HG03108 (cell line): ENCODE measurements around the gene CLSTN1.
"Not testable (repeated sequence)": the region's sequence is repeated elsewhere in the genome, so short reads cannot be mapped to it uniquely, and the experiment has no call there.

ENCODE experiments used
- ATAC-seq: cut with Tn5 transposase; IDR thresholded peaks from one replicate; pipeline ENCODE4 v1.9.1; 2021; ENCODE audit warnings: moderate library complexity; ENCODE audit not compliant: unreplicated experiment

The CLSTN1 gene

DNA sequence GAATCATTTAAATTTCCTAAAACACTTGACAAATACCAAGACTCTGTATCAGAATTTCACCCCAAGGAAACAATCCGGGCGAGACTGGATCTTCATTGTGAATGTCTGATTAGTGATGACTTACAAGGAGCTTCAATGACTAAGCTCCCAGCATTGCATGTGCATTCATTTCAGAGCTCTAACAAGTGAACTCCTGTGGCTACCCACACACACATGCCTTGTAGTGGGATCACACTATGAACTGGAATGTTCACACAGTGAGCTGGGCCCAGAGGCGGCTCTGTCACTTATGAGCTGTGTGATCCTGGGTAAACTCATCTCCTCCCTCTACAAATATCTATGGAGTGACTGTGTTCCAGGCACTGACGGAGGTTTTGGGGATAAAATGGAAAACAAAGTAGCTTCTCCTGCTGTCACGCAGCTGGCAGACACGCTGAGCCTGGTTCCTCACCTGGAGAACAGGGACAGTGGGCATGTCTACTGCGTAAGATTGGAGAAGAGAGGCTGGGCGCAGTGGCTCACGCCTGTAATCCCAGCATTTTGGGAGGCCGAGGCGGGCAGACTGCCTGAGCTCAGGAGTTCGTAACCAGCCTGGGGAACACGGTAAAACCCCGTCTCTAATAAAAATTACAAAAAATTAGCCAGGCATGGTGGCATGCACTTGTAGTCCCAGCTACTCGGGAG lies 56.9 kb downstream of the CLSTN1 start:
- ATAC-seq, result no peak

DNA sequence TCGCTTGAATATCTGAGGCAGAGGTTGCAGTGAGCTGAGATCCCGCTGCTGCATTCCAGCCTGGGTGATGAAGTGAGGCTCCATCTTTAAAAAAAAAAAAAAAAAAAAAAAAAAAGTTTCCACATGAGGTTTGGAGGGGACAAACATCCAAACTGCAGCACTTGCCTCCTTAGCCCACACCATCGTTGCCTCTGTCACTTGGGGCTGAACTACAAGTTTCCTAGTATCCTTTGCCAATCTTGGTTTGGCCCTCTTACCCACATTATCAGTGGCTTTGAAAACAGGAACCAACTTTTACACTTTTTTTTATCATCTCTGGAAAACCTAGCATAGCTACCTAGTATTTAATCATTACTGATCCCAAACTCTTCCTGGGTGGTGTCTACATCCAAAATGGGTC lies 59.2 kb downstream of the CLSTN1 start:
- ATAC-seq, result no peak

DNA sequence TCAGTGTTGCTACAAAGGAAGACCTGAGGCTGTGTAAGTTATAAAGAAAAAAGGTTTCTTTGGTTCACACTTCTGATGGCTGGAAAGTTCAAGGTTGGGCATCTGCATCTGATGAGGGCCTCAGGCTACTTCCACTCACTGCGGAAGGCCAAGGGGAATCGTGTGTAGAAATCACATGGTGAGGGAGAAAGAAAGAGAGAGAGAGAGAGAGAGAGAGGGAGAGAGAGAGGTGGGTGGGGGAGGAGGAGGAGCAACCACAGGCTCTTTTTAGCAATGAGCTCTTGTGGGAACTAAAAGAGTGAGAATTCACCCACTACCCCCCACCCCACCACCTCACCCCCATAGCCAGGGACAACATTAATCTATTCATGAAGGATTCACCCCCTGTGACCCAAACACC lies 59.9 kb downstream of the CLSTN1 start:
- ATAC-seq, result no peak

DNA sequence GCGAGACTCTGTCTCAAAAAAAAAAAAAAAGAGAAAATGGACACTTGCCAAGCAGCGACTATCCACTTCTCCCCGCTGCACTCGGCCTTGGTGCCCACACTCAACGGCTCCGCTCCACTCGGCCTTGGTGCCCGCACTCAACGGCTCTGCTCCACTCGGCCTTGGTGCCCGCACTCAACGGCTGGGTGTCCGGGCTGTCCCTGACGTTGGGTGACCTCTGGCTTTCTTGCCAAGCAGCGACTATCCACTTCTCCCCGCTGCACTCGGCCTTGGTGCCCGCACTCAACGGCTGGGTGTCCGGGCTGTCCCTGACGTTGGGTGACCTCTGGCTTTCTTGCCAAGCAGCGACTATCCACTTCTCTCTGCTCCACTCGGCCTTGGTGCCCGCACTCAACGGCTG lies 61.3 kb downstream of the CLSTN1 start:
- not testable (repeated sequence) for ATAC-seq

DNA sequence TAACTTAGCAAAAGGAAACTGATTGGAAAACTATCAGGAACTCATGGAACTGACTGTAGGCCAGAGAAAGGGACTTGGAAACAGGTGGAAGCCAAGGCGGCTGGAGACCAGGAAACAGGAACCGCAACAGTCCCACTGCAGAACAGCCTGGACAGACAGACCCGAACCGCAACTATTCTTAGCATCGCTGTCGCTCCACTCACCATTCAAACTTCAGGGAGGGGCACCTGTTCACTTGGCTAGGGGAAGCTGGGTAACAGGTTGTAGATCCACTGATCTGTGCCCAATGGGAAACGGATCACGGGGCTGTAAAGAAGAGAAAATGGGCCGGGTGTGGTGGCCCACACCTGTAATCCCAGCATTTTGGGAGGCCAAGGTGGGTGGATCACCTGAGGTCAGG lies 61.9 kb downstream of the CLSTN1 start:
- ATAC-seq, result no peak

DNA sequence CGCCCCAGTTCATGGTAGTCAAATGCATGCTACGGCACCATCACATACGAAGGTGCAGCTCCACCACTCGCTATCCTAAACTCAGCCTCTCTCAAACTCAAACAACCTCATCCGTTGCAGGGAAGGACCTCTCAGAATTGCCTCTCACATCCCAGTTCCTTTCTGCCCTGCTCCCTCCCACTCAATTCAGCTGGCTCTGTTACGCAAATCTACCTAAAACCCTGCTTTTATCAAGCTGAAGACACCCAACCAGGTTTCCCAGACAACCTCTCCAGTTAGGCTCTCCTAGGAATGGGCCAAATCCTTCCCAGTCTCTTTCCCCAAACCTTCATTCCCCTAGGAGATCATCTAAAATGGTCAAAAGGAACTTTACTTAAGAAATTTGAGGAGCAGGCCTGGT lies 62.9 kb downstream of the CLSTN1 start:
- no peak for ATAC-seq

DNA sequence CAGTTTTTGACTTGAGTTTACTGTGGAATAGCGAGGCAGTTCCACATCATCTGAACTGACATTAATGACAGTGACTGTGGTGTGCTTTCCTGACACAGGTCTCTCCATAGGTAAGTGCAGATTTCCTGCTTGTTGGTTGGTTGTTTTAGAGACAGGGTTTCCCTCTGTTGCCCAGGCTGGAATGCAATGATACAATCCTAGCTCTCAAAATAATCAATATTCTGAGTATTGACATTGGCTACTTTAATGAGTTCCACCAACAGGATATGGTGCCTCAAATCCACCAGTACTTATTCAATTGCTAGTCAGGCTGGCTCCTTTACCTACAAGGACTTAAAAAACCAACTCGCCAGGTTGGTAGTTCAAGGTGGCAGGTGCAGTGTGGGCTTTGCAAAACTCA lies 63.8 kb downstream of the CLSTN1 start:
- ATAC-seq, result no peak

DNA sequence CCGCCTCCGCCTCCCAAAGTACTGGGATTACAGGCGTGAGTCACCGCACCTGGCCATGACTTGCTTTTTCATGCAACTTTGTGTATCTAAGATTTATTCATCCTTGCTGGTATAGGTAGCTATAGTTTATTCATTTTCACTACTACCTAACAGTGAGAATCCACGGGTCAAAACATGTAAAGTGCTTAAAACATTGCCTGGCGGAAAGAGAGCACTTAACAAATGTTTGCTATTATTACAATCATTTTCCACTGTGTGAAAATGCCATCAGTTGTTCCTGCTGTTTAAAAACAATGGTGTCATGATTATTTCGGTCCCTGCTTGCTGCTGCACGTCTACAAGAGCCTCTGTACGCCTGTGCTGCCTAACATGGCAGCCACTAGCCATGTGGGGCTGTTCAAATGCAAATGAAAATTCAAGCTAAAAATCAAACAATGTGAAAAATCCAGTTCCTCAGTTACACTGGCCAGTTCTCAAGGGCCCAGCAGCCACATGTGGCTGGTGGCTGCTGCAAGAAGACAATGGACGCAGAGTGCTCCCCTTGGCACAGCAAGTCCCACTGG lies 65.1 kb downstream of the CLSTN1 start:
- ATAC-seq, result no peak

DNA sequence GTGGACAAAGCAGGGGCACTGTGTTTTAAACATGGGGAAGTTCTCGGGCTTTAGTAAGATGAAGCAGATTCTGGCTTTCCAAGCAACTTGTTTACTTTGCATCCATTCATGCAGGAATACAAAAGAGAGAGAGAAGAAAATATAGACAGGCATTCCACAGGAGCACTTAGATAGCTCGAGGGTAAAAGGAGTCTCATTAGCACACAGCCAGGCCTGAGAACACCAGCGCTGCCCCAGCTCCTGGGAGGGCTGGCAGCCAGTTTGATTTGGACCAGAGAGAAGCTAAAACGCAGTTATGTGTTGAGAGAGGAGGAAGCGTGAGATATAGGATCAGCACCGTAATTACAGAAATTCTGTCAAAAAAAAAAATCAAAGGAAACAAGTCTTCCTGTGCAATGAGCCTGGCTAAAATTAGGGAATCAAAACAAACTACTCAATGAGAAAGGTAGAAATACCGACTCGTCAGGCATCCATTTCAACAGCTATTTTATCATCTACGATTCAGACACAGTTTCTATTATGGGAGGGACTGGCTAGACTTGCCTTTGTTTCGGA lies 68.2 kb downstream of the CLSTN1 start:
- no peak for ATAC-seq

DNA sequence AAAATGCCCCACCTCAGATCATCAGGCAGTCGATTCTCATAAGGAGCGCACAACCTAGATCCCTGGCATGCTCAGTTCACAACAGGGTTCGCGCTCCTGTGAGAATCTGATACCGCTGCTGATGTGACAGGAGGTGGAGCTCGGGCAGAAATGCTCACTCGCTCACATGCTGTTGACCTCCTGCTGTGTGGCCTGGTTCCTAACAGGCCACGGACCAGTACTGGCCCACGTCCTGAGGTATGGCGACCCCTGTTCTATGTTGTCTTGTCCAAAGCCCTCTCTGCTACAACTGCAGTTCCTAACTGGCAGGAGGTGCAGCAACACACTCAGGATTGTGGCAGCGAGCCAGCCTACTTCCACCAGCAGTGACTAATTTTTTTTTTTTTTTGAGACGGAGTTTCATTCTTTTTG lies 70.6 kb downstream of the CLSTN1 start:
- ATAC-seq, result no peak

DNA sequence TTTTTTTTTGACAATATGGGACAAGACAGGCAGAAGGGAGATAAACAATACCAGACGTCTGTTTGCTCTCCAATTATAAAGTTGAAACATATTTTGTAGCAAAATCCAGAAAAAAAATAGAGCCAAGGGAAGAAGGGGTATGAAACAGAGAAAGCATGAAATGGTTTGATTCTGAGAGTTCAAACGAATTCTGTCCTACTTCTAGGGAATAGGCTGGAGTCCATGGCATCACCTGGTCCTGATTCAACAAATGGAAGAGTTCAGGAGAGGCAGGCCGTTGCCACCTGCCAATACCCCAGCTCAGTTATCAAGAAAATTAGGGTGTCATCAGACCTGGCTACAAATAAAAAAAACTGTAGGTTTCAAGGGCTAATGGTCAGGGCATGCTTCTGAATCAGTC lies 71.8 kb downstream of the CLSTN1 start:
- no peak for ATAC-seq

DNA sequence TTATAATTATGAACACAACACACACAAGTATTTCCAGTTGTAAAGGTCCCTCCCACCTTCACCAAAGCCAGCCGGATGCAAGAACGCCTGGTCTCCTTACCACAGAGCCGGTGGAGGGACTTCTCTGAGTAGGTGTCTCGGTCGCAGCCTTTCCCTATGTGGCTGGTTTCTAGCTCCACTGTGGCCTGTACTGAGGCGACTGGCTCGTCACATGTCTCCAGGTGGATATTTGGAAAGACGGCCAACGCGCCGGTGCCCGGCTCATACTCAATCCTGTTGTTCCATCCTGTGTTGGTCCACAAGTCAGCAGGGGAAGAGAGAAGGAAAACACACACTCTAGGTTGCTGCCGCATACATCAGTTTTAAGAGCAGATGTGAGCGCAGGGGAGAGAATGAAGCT lies 74.4 kb downstream of the CLSTN1 start:
- no peak for ATAC-seq

DNA sequence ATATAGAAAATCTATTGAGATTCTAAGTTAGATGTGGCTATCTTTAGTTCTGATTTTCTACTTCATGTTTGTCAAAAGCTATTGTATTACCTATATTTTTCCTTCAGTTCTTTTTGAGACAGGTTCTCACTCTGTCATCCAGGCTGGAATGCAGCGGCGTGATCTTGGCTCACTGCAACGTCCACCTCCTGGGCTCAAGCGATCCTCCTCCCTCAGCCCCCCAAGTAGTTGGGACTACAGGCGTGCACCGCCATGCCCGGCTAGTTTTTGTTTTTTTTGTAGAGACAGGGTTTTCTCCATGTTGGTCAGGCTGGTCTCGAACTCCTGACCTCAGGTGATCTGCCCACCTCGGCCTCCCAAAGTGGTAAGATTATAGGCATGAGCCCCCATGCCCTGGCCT lies 75.4 kb downstream of the CLSTN1 start:
- ATAC-seq, result not testable (repeated sequence)

DNA sequence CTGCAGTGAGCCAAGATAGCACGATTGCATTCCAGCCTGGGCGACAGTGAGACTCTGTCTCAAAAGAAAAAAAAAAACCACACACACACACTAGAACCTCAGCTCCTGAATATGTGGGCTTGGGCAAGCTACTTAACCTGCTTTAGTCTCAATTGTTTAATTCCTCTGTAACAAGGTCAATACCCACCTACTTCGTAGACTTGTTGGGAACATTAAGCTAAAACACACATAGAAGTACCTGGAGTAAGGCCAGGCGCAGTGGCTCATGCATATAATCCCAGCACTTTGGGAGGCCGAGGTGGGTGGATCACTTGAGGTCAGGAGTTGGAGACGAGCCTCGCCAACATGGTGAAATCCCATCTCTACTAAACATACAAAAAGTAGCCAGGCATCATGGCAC lies 77.1 kb downstream of the CLSTN1 start:
- no peak for ATAC-seq

DNA sequence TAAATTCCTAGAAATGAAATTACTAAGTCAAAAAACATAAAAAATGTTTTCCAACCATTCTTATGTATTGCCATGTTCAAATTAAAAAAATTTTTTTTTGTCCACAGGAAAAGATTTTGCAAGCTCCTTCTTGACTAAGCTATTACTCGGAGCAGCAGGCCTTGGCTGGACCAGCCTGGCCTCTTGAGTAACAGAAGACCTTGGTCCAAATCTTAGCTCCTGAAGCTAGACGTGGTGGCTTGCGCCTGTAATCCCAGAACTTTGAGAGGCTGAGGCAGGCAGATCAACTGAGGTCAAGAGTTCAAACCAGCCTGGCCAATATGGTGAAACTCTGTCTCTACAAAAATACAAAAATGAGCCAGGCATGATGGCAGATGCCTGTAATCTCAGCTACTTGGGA lies 77.6 kb downstream of the CLSTN1 start:
- no peak for ATAC-seq

DNA sequence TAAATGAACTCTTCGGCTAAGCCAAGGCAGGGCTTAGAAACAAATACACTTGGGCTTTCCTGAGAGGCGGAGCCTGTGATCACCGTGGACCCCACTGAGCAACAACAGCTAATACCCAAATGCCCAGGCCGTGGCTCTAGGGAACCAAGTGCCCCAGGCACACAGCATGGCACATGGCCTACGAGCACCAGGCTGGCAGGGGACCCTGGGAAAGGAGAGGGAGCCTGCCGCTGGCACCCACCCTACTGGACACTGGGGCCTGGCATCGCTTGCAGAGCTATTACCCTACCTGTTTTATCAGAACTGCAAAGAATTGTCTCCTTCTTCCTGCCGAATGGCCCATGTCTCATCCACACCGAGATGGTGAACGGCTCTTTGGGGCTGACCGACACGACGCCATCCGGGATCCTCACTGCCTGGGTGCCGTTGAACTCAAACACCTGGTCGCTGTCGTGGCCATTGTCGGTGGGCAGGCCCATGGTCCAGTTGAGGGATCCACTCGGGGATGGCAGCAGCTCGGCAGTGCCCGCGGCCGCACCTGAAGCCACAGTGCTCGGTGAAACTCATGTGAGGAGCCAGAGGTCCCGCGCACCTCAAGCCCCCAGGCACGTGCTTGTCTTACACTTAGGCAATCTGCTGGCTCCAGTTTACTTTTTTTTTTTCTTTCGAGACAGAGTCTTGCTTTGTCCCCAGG lies 79.5 kb downstream of the CLSTN1 start:
- ATAC-seq, result no peak

DNA sequence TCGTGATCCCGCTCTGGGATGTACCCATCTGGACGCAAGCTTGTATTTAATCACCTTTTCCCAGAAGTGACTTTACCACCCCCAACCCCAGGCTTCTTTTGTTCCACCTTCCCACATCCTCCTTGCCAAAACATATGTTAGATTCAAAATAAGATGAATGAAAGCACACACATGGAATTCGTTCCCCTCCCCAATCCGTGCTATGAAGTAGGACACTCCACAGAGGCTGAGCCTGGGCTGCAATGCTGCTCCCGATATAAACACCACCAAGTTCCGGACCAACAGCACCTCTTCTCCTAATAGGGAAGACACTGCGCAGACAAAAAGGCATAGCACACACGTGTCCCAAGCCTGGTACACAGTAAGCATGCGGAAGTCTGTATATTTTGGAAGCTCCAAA lies 86.1 kb downstream of the CLSTN1 start:
- no peak for ATAC-seq

DNA sequence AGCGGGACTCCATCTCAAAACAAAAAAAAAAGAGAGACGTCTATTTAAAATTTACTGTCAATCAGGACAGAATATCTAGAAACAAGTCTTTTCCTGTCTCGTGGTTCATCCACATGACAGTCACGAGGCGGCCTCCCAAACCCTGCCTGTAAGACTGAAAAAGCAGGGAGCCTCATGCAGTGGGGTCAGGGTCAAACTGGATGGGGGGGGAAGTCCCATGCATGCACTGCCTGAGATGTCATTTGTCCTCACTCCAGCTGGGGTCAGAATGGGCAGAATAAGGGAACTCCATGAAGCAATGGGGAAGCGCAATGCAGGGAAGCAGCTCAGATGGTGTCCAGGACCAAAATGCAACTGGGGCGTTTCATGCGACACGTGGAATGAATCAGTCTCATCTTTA lies 86.7 kb downstream of the CLSTN1 start:
- no peak for ATAC-seq

DNA sequence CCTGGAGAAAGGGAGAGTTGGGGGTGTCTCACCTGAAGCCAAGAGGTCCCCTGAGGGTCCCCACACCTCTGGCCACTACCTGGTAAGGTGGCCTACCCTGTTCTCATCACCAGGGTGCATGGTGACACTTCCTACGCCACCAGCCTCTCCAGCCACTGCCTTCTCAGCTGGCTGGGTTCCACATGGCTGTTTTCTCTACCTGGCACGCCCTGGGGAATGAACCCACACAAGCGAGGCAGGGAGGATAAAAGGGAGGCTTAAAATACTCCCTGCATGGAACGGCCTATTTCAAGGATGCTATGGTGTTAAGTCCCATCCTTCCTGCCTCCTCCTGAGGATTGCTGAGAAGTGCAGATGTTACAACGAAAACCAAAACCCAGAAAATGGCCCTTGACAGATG lies 87.5 kb downstream of the CLSTN1 start:
- no peak for ATAC-seq

DNA sequence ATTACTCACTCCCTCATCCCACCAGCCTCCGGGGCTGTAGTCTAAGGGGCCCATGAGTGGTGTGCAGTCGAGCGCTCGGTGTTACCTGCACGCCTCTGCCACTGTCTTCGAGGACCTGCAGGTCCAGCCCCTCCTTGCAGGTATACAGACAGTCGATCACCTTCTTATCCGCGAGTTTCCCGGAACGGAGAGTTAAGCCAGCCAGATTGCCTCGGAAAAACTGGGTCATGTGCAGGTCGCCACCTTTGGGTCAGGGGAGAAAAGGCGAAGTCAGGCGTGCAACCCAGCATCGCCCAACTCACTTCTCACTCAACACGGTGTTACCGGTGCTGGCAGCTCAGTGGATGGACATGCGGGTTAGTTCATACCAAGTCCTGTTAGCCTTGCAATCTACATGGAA lies 88.0 kb downstream of the CLSTN1 start:
- ATAC-seq, result no peak

DNA sequence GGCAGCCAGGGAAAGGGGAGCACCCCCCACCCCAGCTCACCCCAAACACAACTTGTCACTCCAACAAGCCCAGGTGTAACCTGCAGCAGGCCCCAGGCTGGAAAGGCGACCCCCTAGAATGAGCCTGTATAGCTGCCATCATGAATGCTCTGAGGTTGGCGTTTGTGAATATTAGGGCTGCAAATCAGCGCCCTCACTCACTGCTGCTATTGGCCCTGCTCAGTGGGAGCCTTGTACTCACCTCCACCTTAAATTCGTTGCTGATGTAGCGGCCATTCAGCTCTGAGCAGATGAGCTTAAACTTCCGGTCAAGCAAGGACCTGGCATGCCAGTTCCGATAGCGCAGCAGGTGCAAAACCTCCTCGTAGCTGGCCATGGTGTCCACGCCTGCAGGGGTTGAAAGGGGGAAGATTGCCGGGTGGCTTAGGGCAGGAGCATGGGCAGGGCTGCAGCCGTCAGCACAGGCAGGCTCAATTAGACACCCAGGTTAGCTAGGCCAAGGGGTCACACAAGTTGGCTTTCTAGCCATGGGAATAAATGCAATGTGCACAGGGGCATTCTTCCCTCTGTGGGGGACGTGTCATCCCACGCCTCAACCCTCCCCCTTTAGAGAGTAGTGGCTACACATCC lies 90.5 kb downstream of the CLSTN1 start:
- no peak for ATAC-seq
